Measurements from ENCODE around the gene CRTC3.

CRTC3 gene

GRCh38 chr15:90690585-90690984 lies 160.9 kb downstream of the CRTC3 start:
- TF ChIP-seq CTCF (conservative IDR thresholded peaks at IDR 0.05; ENCODE audit: low read length): no peak
- no peak for TF ChIP-seq EZH2phosphoT487 (IDR thresholded peaks at IDR 0.05; ENCODE audit: borderline replicate concordance)
- no peak overlapping the region for H3K4me2 ChIP-seq (ENCODE audit: low read depth, low read length, poor library complexity, severe bottlenecking)
- peaks cover 61% of the 10 kb centered on the region for H3K4me1 ChIP-seq (ENCODE audit: insufficient read depth, low read length, poor library complexity, severe bottlenecking)

GRCh38 chr15:90691369-90691768 lies 161.6 kb downstream of the CRTC3 start:
- Histone ChIP-seq H3K9me3 (ENCODE audit: insufficient read depth, low read depth, low read length) (peaks cover 10% of the 10 kb centered on the region; the same call in 1 of the 2 replicates), H3K79me2 (ENCODE audit: insufficient read depth, low read length) (no peaks in the 10 kb centered on the region), H3F3A (ENCODE audit: low read depth) (peaks cover 10% of the 10 kb centered on the region), H3K4me1 (ENCODE audit: insufficient read depth, low read length, poor library complexity, severe bottlenecking) (peaks cover 53% of the 10 kb centered on the region), H2AFZ (ENCODE audit: low read length) (no peak overlapping the region), H4K20me1 (ENCODE audit: insufficient read depth, low read length, poor library complexity, severe bottlenecking) (no peaks in the 10 kb centered on the region), H3K36me3 (ENCODE audit: insufficient read depth, low read length) (no peaks in the 10 kb centered on the region), H3K4me2 (ENCODE audit: low read depth, low read length, poor library complexity, severe bottlenecking) (no peak overlapping the region), H3K9me2 (replicated peaks; ENCODE audit: low read depth, low read length) (no peaks in the 10 kb centered on the region), H3K4me3 (ENCODE audit: low read length, poor library complexity, severe bottlenecking) (no peak overlapping the region), H3K27me3 (ENCODE audit: insufficient read depth, low read length, poor library complexity, severe bottlenecking) (no peaks in the 10 kb centered on the region), H3K9ac (ENCODE audit: low read depth, low read length, poor library complexity, severe bottlenecking) (peak overlapping the region; percentile 31)
- TF ChIP-seq CTCF (conservative IDR thresholded peaks at IDR 0.05; ENCODE audit: low read length) (peak; percentile 23), EZH2phosphoT487 (IDR thresholded peaks at IDR 0.05; ENCODE audit: borderline replicate concordance) (no peak)

More at GRCh38 chr15:90690585-90690984, 160.9 kb downstream of the CRTC3 start:
- no peaks in the 10 kb centered on the region for H4K20me1 ChIP-seq (ENCODE audit: insufficient read depth, low read length, poor library complexity, severe bottlenecking)
- H2AFZ ChIP-seq (ENCODE audit: low read length): peak overlapping the region; percentile 43; the same call in 1 of the 2 replicates
- H3K9me3 ChIP-seq (ENCODE audit: insufficient read depth, low read depth, low read length): peaks cover 10% of the 10 kb centered on the region; the same call in 1 of the 2 replicates
- H3K9me2 ChIP-seq (replicated peaks; ENCODE audit: low read depth, low read length): no peaks in the 10 kb centered on the region
- H3F3A ChIP-seq (ENCODE audit: low read depth): peaks cover 12% of the 10 kb centered on the region
- H3K79me2 ChIP-seq (ENCODE audit: insufficient read depth, low read length): no peaks in the 10 kb centered on the region
- H3K27me3 ChIP-seq (ENCODE audit: insufficient read depth, low read length, poor library complexity, severe bottlenecking): no peaks in the 10 kb centered on the region
- H3K36me3 ChIP-seq (ENCODE audit: insufficient read depth, low read length): no peaks in the 10 kb centered on the region
- H3K4me3 ChIP-seq (ENCODE audit: low read length, poor library complexity, severe bottlenecking): no peak overlapping the region
- peak overlapping the region; percentile 13 for H3K9ac ChIP-seq (ENCODE audit: low read depth, low read length, poor library complexity, severe bottlenecking)

GRCh38 chr15:90691982-90692773 lies 162.5 kb downstream of the CRTC3 start:
- no peaks in the 10 kb centered on the region for H3K27me3 ChIP-seq (ENCODE audit: insufficient read depth, low read length, poor library complexity, severe bottlenecking)
- no peak overlapping the region for H2AFZ ChIP-seq (ENCODE audit: low read length)
- no peak overlapping the region for H3K4me3 ChIP-seq (ENCODE audit: low read length, poor library complexity, severe bottlenecking)
- no peaks in the 10 kb centered on the region for H3K36me3 ChIP-seq (ENCODE audit: insufficient read depth, low read length)
- H3K79me2 ChIP-seq (ENCODE audit: insufficient read depth, low read length): no peaks in the 10 kb centered on the region
- H4K20me1 ChIP-seq (ENCODE audit: insufficient read depth, low read length, poor library complexity, severe bottlenecking): no peaks in the 10 kb centered on the region
- peak overlapping the region; percentile 31 for H3K9ac ChIP-seq (ENCODE audit: low read depth, low read length, poor library complexity, severe bottlenecking)
- H3K9me2 ChIP-seq (replicated peaks; ENCODE audit: low read depth, low read length): no peaks in the 10 kb centered on the region
- peaks cover 3% of the 10 kb centered on the region; the same call in 1 of the 2 replicates for H3F3A ChIP-seq (ENCODE audit: low read depth)
- no peak overlapping the region for H3K4me2 ChIP-seq (ENCODE audit: low read depth, low read length, poor library complexity, severe bottlenecking)
- H3K9me3 ChIP-seq (ENCODE audit: insufficient read depth, low read depth, low read length): peaks cover 10% of the 10 kb centered on the region; the same call in 1 of the 2 replicates
- peaks cover 49% of the 10 kb centered on the region for H3K4me1 ChIP-seq (ENCODE audit: insufficient read depth, low read length, poor library complexity, severe bottlenecking)
- no peak for TF ChIP-seq EZH2phosphoT487 (IDR thresholded peaks at IDR 0.05; ENCODE audit: borderline replicate concordance)
- no peak for TF ChIP-seq CTCF (conservative IDR thresholded peaks at IDR 0.05; ENCODE audit: low read length)
